ENCODE measurements around the gene SEMA3A.

SEMA3A gene

GRCh38 chr7:84210301-84210700 lies 15.7 kb upstream of the SEMA3A start:
- H3K4me3 ChIP-seq (ENCODE audit: control insufficient read depth, low read depth, low read length): no peak overlapping the region
- no peak for TF ChIP-seq CTCF (conservative IDR thresholded peaks at IDR 0.05; ENCODE audit: control insufficient read depth, insufficient read depth, low read depth, low read length)
- DNase-seq (ENCODE audit: low read depth): no peak

GRCh38 chr7:84209006-84209405 lies 14.4 kb upstream of the SEMA3A start:
- no peak for DNase-seq (ENCODE audit: low read depth)
- TF ChIP-seq CTCF (conservative IDR thresholded peaks at IDR 0.05; ENCODE audit: control insufficient read depth, insufficient read depth, low read depth, low read length): no peak
- H3K4me3 ChIP-seq (ENCODE audit: control insufficient read depth, low read depth, low read length): no peak overlapping the region

GRCh38 chr7:84207615-84208014 lies 13.0 kb upstream of the SEMA3A start:
- no peak overlapping the region for H3K4me3 ChIP-seq (ENCODE audit: control insufficient read depth, low read depth, low read length)
- no peak for TF ChIP-seq CTCF (conservative IDR thresholded peaks at IDR 0.05; ENCODE audit: control insufficient read depth, insufficient read depth, low read depth, low read length)
- no peak for DNase-seq (ENCODE audit: low read depth)

- no peak overlapping the region for H3K4me3 ChIP-seq (ENCODE audit: control insufficient read depth, low read depth, low read length)
- no peak for DNase-seq (ENCODE audit: low read depth)
- no peak for TF ChIP-seq CTCF (conservative IDR thresholded peaks at IDR 0.05; ENCODE audit: control insufficient read depth, insufficient read depth, low read depth, low read length)
Observed at GRCh38 chr7:84207025-84207424, 12.4 kb upstream of the SEMA3A start.

- no peak for TF ChIP-seq CTCF (conservative IDR thresholded peaks at IDR 0.05; ENCODE audit: control insufficient read depth, insufficient read depth, low read depth, low read length)
- peak; percentile 82 for DNase-seq (ENCODE audit: low read depth)
- no peak overlapping the region for H3K4me3 ChIP-seq (ENCODE audit: control insufficient read depth, low read depth, low read length)
Observed at GRCh38 chr7:84204655-84205054, 10.1 kb upstream of the SEMA3A start.

- no peak for TF ChIP-seq CTCF (conservative IDR thresholded peaks at IDR 0.05; ENCODE audit: control insufficient read depth, insufficient read depth, low read depth, low read length)
- DNase-seq (ENCODE audit: low read depth): no peak
- H3K4me3 ChIP-seq (ENCODE audit: control insufficient read depth, low read depth, low read length): no peak overlapping the region
Observed at GRCh38 chr7:84202855-84203254, 8.3 kb upstream of the SEMA3A start.

GRCh38 chr7:84200859-84201258 lies 6.3 kb upstream of the SEMA3A start:
- DNase-seq (ENCODE audit: low read depth): peak; percentile 53
- no peak overlapping the region for H3K4me3 ChIP-seq (ENCODE audit: control insufficient read depth, low read depth, low read length)
- TF ChIP-seq CTCF (conservative IDR thresholded peaks at IDR 0.05; ENCODE audit: control insufficient read depth, insufficient read depth, low read depth, low read length): no peak

All from fibroblast of mammary gland (primary cell).